Stomach (tissue), 9 donors: ENCODE data around the gene BRWD1. TPM values are rescaled to one million over a fixed set of nuclear protein-coding genes. Genes with fewer than 3 reads are reported as not detected.

Experiments used
- DNase-seq, 2 donors: peaks; one replicate each; pipeline versions ENCODE4 v3.0.0 to v3.0.0-alpha.2; 2013 to 2019
- H3K27ac ChIP-seq, 5 donors: fragments of 200-600 bp in 4 of 5; sonication (generic) in 4 of 5; one replicate each; pipeline ENCODE4 v1.5.1; 2013 to 2019; ENCODE audit warnings: mild to moderate bottlenecking in 1 of 5, moderate library complexity in 1 of 5
- H3K27me3 ChIP-seq, 3 donors: fragments of 200-600 bp; sonication (generic); one replicate each; pipeline ENCODE4 v1.5.1; 2017 to 2019; ENCODE audit warnings: mixed run types in 1 of 3
- H3K36me3 ChIP-seq, 4 donors: fragments of 200-600 bp; sonication (generic); 1 replicate in 3 of 4; 2 replicates in 1 of 4; pipeline ENCODE4 v1.5.1; 2016 to 2019
- H3K4me1 ChIP-seq, 4 donors: fragments of 200-600 bp; sonication (generic); one replicate each; pipeline ENCODE4 v1.5.1; 2016 to 2019
- H3K4me3 ChIP-seq, 4 donors: fragments of 200-600 bp; sonication (generic) in 3 of 4; one replicate each; pipeline ENCODE4 v1.5.1; 2016 to 2019; ENCODE audit warnings: mild to moderate bottlenecking in 1 of 4
- H3K9me3 ChIP-seq, 4 donors: fragments of 200-600 bp; sonication (generic); one replicate each; pipeline ENCODE4 v1.5.1; 2016 to 2019
- CTCF ChIP-seq, 7 experiments: fragments of 450-650 bp in 4 of 7; fragments of 200-600 bp in 3 of 7; sonication (generic) in 3 of 7; IDR thresholded peaks; one replicate each; pipeline ENCODE4 v1.5.1; 2016 to 2019; ENCODE audit warnings: antibody characterized with exemption in 7 of 7, control low read depth in 2 of 7, mild to moderate bottlenecking in 1 of 7
- EP300 ChIP-seq: sonication (generic); formaldehyde crosslinking; IDR thresholded peaks from one replicate; pipeline ENCODE4 v1.6.1; 2017; ENCODE audit warnings: antibody characterized with exemption
- POLR2A ChIP-seq, 4 donors: fragments of 450-650 bp; IDR thresholded peaks; one replicate each; pipeline ENCODE4 v1.6.1; 2016; ENCODE audit warnings: antibody characterized with exemption in 4 of 4, control low read depth in 2 of 4, mild to moderate bottlenecking in 1 of 4, moderate library complexity in 1 of 4
- POLR2AphosphoS5 ChIP-seq, 3 donors: sonication (generic); formaldehyde crosslinking; IDR thresholded peaks; one replicate each; pipeline ENCODE4 v1.6.1; 2016; ENCODE audit warnings: antibody characterized with exemption in 3 of 3
- WGBS, 5 donors: extraction: QIAGEN DNeasy Blood & Tissue Kit in 3 of 5; methylation state at CpG; one replicate each; pipeline versions ENCODE4 v1.1.5 to v1.1.7; 2013 to 2018; 5-methylcytosine and 5-hydroxymethylcytosine counted together
- intact Hi-C: fragments of 100-400 bp; cut with DNase I; formaldehyde crosslinking; loops from one replicate; pipeline ENCODE4 v1.15.1; 2023; ENCODE audit warnings: low total_unique reads
- polyA plus RNA-seq, 3 donors: library from polyadenylated mRNA; stranded (reverse); fragments of 200-250 nt; gene quantifications; one replicate each; pipeline ENCODE4 v1.2.3, GENCODE V29; 2013
- total RNA-seq, 5 donors: library from RNA; depleted of rRNA; stranded (reverse); fragments of >200 nt; gene quantifications; one replicate each; pipeline versions ENCODE4 v1.1.0 to v1.2.3, GENCODE V29; 2014 to 2016
- donor health status: healthy with polysubstance abuse.
- donor health status: Bipolar disorder and iron deficiency.
- donor health status: healthy.

The BRWD1 gene
- total and polyA plus RNA-seq, 8 donors, result 5.9 to 216 (median 56.9) TPM

GRCh38 chr21:39319251-39319756 lies 5.9 kb upstream of the BRWD1 start:
- no peak for TF ChIP-seq EP300
- no peak for TF ChIP-seq POLR2AphosphoS5 (IDR thresholded peaks at IDR 0.05)
- TF ChIP-seq POLR2A (IDR thresholded peaks at IDR 0.05), result no peak
- no peak for TF ChIP-seq CTCF (IDR thresholded peaks at IDR 0.05)
- DNase-seq, result peak in 1 of 2 donors; percentile 24
- Histone ChIP-seq H3K9me3 (no peaks in the 10 kb centered on the region), H3K4me1 (peaks cover 4 to 37% (median 17%) of the 10 kb centered on the region in 4 donors), H3K36me3 (no peaks in the 10 kb centered on the region), H3K4me3 (no peak overlapping the region), H3K27me3 (no peaks in the 10 kb centered on the region), H3K27ac (peak overlapping the region in 1 of 5 donors; percentile 39)
- intact Hi-C loops, result no loop called here
- WGBS, 5 donors, result 58 to 79% (median 66%) methylated on average over 6 of the region's 6 CpGs

GRCh38 chr21:39318091-39318959 lies 4.9 kb upstream of the BRWD1 start:
- H3K9me3 ChIP-seq, result no peaks in the 10 kb centered on the region
- TF ChIP-seq CTCF (IDR thresholded peaks at IDR 0.05) (no peak), EP300 (no peak), POLR2AphosphoS5 (IDR thresholded peaks at IDR 0.05) (no peak), POLR2A (IDR thresholded peaks at IDR 0.05) (no peak)
- H3K27ac ChIP-seq, result peak overlapping the region in 2 of 5 donors; percentile 39 to 45
- no peak overlapping the region for H3K4me3 ChIP-seq
- intact Hi-C loops, result no loop called here
- H3K36me3 ChIP-seq, result no peaks in the 10 kb centered on the region
- peaks cover 4 to 37% (median 18%) of the 10 kb centered on the region in 4 donors for H3K4me1 ChIP-seq
- WGBS, 5 donors, result 70 to 84% (median 72%) methylated on average over 8 of the region's 8 CpGs
- no peaks in the 10 kb centered on the region for H3K27me3 ChIP-seq
- DNase-seq, result no peak

- WGBS, 5 donors, result 29 to 52% (median 40%) methylated on average over 11 of the region's 11 CpGs
- H3K27me3 ChIP-seq, result no peaks in the 10 kb centered on the region
- peak in 1 of 2 donors; percentile 56 for DNase-seq
- no peaks in the 10 kb centered on the region for H3K36me3 ChIP-seq
- no peaks in the 10 kb centered on the region for H3K9me3 ChIP-seq
- H3K4me1 ChIP-seq, result peaks cover 4 to 37% (median 18%) of the 10 kb centered on the region in 4 donors
- no peak overlapping the region for H3K4me3 ChIP-seq
- intact Hi-C loops, result no loop called here
- H3K27ac ChIP-seq, result peak overlapping the region in 2 of 5 donors; percentile 2 to 45
- no peak for TF ChIP-seq EP300
- TF ChIP-seq POLR2AphosphoS5 (IDR thresholded peaks at IDR 0.05), result peak in 1 of 3 donors; percentile 36
- no peak for TF ChIP-seq CTCF (IDR thresholded peaks at IDR 0.05)
- no peak for TF ChIP-seq POLR2A (IDR thresholded peaks at IDR 0.05)
These were observed 4.0 kb upstream of the BRWD1 start for GRCh38 chr21:39317134-39318090.

- no peak for TF ChIP-seq POLR2A (IDR thresholded peaks at IDR 0.05)
- no peak for TF ChIP-seq EP300
- no peak for TF ChIP-seq CTCF (IDR thresholded peaks at IDR 0.05)
- TF ChIP-seq POLR2AphosphoS5 (IDR thresholded peaks at IDR 0.05), result no peak
These were observed 3.3 kb upstream of the BRWD1 start for GRCh38 chr21:39316729-39317128.

More at GRCh38 chr21:39316729-39317128, 3.3 kb upstream of the BRWD1 start:
- Histone ChIP-seq H3K36me3 (peaks cover 0 to under 1% (median 0%) of the 10 kb centered on the region in 4 donors), H3K9me3 (no peaks in the 10 kb centered on the region), H3K27ac (peak overlapping the region in 2 of 5 donors; percentile 2 to 45), H3K4me3 (no peak overlapping the region), H3K4me1 (peaks cover 9 to 42% (median 24%) of the 10 kb centered on the region in 4 donors), H3K27me3 (no peaks in the 10 kb centered on the region)
- WGBS, 5 donors, result 89 to 91% (median 90%) methylated on average over 6 of the region's 6 CpGs
- DNase-seq, result no peak
- intact Hi-C loops, result no loop called here
